Measurements from ENCODE around the gene MXI1.

The MXI1 gene

DNA sequence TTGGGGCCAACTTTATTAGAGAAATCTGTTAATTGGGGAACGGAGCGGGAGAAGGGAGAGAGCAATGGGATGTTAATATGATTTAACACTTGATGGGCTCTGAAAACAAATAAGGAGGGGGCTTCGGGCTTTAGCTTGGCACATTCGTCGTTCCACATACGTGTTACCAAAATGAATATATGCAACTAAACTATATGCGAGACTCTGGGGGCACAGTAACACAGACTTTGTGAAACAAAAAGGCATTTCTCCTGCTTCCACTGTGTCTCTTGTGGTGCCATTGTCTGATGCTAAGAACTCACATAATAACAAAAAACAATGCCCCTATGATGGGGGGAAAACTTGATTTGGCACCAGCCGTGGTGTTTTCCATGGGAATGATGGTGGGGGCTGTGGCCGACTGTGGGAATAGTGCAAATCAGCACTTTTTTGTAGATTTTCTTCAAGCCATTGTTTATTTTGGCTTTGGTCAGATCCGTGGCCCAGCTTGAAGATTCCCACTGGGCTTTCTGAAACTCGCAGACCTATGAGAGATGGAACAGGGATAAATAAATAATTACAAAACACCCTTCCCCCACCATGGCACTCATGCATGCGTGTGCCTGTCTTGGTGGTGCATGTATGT lies 2.2 kb upstream of the MXI1 start:
- no peak overlapping the region for H3K4me3 ChIP-seq (ENCODE audit: severe bottlenecking)
- H3K4me1 ChIP-seq (ENCODE audit: insufficient read depth, poor library complexity, severe bottlenecking): no peaks in the 10 kb centered on the region
- TF ChIP-seq, protein P1, sequence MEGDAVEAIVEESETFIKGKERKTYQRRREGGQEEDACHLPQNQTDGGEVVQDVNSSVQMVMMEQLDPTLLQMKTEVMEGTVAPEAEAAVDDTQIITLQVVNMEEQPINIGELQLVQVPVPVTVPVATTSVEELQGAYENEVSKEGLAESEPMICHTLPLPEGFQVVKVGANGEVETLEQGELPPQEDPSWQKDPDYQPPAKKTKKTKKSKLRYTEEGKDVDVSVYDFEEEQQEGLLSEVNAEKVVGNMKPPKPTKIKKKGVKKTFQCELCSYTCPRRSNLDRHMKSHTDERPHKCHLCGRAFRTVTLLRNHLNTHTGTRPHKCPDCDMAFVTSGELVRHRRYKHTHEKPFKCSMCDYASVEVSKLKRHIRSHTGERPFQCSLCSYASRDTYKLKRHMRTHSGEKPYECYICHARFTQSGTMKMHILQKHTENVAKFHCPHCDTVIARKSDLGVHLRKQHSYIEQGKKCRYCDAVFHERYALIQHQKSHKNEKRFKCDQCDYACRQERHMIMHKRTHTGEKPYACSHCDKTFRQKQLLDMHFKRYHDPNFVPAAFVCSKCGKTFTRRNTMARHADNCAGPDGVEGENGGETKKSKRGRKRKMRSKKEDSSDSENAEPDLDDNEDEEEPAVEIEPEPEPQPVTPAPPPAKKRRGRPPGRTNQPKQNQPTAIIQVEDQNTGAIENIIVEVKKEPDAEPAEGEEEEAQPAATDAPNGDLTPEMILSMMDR (IDR thresholded peaks at IDR 0.05; ENCODE audit: poor library complexity, severe bottlenecking): no peak
- no peaks in the 10 kb centered on the region for H3K9me3 ChIP-seq (ENCODE audit: severe bottlenecking)
- ATAC-seq (ENCODE audit: low read depth) (no peak), DNase-seq (ENCODE audit: low spot score) (no peak)
- H3K27ac ChIP-seq (ENCODE audit: poor library complexity, severe bottlenecking): no peak overlapping the region
- H3K27me3 ChIP-seq (ENCODE audit: insufficient read depth, poor library complexity, severe bottlenecking): no peaks in the 10 kb centered on the region
- H3K36me3 ChIP-seq (ENCODE audit: low read depth): no peaks in the 10 kb centered on the region

DNA sequence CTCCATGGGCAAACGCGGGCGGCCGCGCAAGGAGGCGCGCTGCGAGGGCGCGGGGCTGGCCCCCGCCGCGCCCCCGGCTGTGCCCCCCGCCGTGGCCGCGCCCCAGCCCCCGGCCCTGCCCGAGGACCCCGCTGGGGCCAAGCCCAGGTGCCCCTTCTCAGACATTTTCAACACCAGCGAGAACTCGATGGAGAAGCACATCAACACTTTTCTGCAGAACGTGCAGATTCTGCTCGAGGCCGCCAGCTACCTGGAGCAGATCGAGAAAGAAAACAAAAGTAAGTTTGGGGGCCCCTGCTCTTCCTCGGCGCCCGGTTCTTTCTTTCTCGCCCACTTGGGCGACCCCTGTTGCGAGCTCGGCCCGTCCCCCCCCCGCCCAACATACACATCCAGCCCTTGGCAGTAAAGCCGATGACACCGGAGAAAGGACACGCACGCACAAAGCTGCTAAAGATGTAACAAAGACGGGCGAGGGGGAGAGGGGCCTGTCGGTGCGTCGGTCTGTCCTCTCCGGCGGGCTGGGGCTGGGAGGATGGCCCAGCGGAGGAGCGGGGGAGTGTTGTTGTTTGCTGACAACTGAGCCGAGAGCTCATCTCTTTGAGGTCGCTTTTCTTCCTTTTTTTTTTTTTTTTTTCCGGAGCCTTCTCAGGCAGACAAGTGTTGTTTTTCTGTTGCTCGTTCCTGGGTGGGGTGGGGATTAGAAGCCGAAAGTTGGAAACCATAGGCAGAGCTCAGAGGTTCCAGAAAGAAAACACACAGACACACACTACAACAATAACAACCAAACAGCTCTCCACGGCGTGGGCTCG lies 604 bp downstream of the MXI1 start:
- H3K27me3 ChIP-seq (ENCODE audit: insufficient read depth, poor library complexity, severe bottlenecking): no peaks in the 10 kb centered on the region

GRCh38 chr10:110208614-110209453 lies 1.4 kb downstream of the MXI1 start:
- DNase-seq (ENCODE audit: low spot score) (no peak), ATAC-seq (ENCODE audit: low read depth) (peak; percentile 15; the same call in 1 of the 3 replicates)
- no peaks in the 10 kb centered on the region for H3K36me3 ChIP-seq (ENCODE audit: low read depth)
- H3K9me3 ChIP-seq (ENCODE audit: severe bottlenecking): no peaks in the 10 kb centered on the region
- no peaks in the 10 kb centered on the region for H3K4me1 ChIP-seq (ENCODE audit: insufficient read depth, poor library complexity, severe bottlenecking)
- peak overlapping the region; percentile 47 for H3K27ac ChIP-seq (ENCODE audit: poor library complexity, severe bottlenecking)
- TF ChIP-seq, protein P1 (IDR thresholded peaks at IDR 0.05; ENCODE audit: poor library complexity, severe bottlenecking): peak; percentile 16
- H3K4me3 ChIP-seq (ENCODE audit: severe bottlenecking): peak overlapping the region; percentile 60
- no peaks in the 10 kb centered on the region for H3K27me3 ChIP-seq (ENCODE audit: insufficient read depth, poor library complexity, severe bottlenecking)

More for the DNA sequence above, 604 bp downstream of the MXI1 start:
- Histone ChIP-seq H3K9me3 (ENCODE audit: severe bottlenecking) (no peaks in the 10 kb centered on the region), H3K4me3 (ENCODE audit: severe bottlenecking) (peak overlapping the region; percentile 60), H3K36me3 (ENCODE audit: low read depth) (no peaks in the 10 kb centered on the region), H3K4me1 (ENCODE audit: insufficient read depth, poor library complexity, severe bottlenecking) (no peaks in the 10 kb centered on the region), H3K27ac (ENCODE audit: poor library complexity, severe bottlenecking) (peak overlapping the region; percentile 47)
- DNase-seq (ENCODE audit: low spot score): no peak
- no peak for ATAC-seq (ENCODE audit: low read depth)
- TF ChIP-seq, protein P1 (IDR thresholded peaks at IDR 0.05; ENCODE audit: poor library complexity, severe bottlenecking): no peak

GRCh38 chr10:110209454-110209925 lies 2.1 kb downstream of the MXI1 start:
- Histone ChIP-seq H3K4me3 (ENCODE audit: severe bottlenecking) (peak overlapping the region; percentile 60), H3K9me3 (ENCODE audit: severe bottlenecking) (no peaks in the 10 kb centered on the region), H3K36me3 (ENCODE audit: low read depth) (no peaks in the 10 kb centered on the region), H3K4me1 (ENCODE audit: insufficient read depth, poor library complexity, severe bottlenecking) (no peaks in the 10 kb centered on the region), H3K27ac (ENCODE audit: poor library complexity, severe bottlenecking) (peak overlapping the region; percentile 47), H3K27me3 (ENCODE audit: insufficient read depth, poor library complexity, severe bottlenecking) (no peaks in the 10 kb centered on the region)
- TF ChIP-seq, protein P1 (IDR thresholded peaks at IDR 0.05; ENCODE audit: poor library complexity, severe bottlenecking): no peak
- DNase-seq (ENCODE audit: low spot score) (peak; percentile 73), ATAC-seq (ENCODE audit: low read depth) (peak; percentile 34)

All from RWPE2 (cell line).